NCI-H1092 (cell line): ENCODE data around the gene CD163L1.
"Not testable (repeated sequence)": the region's sequence is repeated elsewhere in the genome, so short reads cannot be mapped to it uniquely, and the experiment has no call there.

Source experiments
- DNase-seq: peaks from one replicate; lab custom pipeline; 2025; lab: John Stamatoyannopoulos, UW

CD163L1 gene

DNA sequence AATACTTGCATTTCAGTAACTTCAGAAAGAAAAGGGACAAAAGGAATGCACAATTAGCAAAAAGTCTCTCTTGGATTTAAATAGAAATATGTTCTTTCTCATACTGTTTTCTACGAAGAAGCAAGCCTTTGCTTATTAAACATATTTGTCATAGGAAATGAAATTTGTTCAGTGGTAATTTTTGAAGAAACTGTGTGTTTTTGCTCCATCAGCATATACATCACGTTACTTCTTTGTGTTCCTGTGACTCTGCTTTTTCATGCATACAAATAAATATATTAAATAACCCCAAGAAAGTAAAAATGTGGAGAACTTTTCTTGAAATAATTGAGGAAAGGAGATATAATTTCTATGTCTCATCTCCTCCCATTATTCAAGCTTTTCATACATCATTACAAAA lies 39.7 kb downstream of the CD163L1 start:
- no peak for DNase-seq

DNA sequence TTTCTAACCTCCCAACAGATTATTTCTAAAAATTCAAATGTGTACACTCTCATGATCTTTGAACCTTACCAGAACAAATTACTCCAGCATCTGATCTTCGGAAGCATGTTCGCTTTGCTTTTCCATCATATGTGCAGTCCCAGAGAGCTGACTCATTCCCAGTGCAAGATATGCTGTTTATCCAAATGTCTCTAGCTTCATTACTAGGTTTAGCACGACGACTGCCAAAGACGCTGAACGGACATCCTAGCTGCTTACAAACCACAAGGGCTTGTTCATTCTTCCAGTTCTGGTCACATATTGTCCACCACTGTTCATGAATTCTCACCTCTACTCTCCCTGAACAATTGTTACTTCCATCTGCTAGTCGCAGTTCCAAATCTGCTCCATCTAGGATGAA lies 40.5 kb downstream of the CD163L1 start:
- DNase-seq = no peak

DNA sequence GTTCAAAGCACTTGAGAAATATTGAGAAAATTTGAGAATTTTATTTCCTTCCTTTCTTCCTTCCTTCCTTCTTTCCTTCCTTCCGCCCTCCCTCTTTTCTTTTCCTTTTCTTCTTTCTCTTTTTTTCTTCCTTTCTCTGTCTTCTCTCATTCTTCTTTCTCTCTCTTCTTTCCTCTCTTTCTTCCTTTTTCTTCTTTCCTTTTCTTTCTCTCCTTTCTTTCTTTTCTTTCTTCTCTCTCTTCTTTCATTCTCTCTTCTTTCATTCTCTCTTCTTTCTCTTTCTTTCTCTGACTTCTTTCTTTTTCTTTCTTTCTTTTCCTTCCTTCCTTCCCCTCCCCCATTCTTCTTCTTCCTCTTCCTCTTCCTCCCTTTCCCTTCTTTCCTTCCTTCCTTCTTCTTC lies 44.9 kb downstream of the CD163L1 start:
- DNase-seq = no peak

DNA sequence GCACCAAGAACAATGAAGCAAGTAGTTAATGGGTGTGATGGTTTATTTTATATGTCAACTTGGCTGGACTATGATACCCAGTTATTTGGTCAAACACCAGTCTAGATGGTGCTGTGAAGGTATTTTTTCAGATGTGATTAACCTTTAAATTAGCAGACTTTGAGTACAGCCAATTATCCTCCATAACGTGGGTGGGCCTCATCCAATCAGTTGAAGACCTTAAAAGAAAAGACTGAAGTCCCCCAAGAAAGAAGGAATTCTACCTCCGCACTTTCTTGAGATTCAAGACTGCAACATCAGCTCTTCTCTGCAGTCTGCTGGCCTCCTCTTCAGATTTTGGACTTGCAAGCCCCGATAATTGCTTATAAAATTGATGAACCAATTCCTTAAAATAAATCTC lies 47.5 kb downstream of the CD163L1 start:
- DNase-seq = no peak

DNA sequence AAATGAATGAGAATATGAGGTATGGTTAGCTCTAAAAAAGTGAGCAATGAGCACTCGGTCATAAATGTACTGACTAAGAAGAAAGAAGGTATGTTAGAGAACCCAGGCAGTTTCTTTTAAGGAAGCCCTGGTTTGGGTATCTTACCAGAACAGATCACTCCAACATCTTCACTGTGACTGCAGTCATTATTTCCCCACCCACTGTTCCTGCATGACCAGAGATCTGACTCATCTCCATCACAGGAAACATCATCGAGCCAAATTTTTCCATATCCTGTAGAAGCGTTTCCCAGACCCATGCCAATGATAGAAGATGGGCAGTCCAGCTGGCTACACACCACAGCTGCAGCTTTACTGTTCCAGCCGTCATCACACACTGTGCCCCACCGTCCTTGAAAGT lies 48.0 kb downstream of the CD163L1 start:
- DNase-seq = no peak

DNA sequence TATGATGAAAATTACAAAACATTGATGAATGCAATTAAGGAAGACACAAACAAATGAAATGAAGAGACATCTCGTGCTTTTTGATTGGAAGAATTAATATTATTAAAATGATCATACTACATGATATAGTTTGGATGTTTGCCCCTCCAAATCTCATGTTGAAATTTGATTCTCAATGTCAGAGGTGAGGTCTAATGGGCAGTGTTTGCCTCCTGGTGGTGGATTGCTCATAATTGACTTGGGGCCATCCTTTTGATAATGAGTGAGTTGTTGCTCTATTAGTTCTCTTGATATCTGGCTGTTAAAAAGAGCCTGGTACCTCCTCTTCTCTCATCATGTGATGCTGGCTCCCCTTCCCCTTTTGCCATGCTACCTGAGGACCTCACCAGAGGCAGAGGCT lies 56.7 kb downstream of the CD163L1 start:
- DNase-seq = no peak

DNA sequence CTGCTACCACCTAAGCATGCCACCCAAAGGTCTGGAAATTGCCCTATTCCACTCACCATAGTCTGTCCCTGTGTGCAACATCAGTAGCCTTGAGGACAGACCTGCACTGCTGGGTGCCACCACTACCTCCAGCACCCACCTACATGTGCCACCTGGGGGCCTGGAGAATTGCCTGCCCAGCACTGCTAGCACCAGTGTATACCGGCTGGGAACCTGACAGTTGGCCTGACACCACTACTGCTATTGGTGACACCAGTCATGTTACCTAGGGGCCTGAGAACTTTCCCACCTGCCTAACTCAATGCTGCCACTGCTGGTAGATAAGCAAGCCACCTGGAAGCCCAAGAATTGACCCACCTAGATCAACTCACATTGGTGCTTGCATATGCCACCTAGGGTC lies 60.8 kb downstream of the CD163L1 start:
- no peak for DNase-seq

DNA sequence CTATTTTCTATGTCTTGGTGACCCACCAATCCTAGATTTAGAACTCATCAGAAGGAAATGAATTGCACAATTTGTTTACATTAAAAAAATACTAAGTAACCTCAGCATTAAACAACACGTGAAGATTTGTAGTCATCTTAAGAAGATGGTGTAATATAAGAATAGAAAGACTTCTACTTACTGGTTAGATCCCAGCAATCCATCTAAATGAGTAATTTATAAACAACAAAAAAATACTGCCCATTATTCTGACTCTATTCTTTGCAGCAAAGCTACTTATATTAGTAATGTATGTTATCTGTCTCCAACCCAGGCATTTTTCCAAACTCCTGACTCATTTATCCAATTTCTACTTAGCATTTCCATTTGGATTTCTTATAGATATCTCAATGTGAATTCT lies 67.8 kb downstream of the CD163L1 start:
- DNase-seq = no peak

DNA sequence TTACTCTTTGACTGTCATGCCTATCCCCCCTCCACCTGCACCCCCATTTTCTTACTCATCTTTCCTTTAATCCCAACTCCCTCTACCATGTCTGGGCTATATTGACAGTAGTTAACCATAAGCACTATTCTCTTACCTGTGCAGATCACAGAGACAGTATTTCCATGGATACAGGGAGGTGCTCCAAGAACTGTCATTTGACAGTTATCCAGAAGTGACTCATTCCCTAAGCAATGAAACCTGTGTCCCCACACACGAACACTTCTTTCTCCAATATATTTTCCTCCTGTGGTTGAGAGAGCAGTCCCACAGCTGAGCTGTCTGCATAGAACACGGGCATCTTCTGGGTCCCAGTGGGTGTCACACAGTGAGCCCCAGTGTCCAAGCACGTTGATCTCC lies 68.8 kb downstream of the CD163L1 start:
- DNase-seq = no peak

DNA sequence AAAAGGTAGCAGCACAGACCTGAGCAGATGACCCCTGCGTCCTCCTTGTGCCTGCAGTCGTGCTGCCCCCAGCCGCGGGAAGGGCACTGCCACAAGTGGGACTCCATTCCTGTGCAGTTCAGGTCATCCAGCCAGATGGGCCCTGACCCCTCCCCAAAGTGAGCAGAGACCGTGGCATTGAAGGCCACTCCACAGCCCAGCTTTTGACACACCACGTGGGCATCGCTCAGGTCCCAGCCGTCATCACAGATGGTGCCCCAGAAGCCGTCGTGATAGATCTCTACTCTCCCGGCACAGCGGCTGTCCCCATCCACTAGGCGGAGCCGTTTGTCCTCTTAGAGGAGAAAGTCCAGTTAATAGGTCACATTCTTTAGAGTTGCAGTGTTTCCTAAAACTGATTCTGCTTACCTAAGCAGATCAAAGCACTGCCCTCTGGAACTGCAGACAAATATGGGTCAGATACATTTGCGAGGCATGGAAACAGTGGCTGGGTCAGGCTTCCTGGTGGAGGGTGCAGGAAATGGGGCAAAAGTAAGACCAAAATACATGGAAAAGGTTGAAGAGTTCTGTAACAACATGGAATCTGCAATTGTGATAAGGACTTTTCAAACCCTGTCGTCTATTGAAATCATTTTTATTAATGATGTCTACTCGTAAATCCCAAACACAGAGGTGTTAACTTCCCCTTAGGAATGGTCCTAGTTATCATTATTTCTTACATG lies 69.4 kb downstream of the CD163L1 start:
- no peak for DNase-seq

DNA sequence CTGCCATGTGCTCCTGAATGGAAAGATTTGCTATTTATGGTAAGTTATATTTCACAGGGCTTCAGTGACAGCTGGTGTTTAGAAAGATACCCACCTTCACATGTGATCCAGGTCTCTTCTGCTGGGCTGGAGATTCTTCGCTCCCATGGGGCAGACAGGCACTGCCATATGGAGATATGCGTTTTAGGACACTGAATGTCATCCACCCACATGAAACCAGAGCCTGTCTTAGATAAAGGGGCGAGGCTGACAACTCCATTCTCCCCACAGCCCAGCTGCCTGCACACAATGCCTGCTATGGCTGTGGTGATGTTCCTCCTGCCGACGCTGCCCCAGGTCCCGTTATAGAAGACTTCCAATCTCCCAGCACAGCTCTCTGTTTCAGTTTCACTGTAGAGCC lies 70.7 kb downstream of the CD163L1 start:
- no peak for DNase-seq

DNA sequence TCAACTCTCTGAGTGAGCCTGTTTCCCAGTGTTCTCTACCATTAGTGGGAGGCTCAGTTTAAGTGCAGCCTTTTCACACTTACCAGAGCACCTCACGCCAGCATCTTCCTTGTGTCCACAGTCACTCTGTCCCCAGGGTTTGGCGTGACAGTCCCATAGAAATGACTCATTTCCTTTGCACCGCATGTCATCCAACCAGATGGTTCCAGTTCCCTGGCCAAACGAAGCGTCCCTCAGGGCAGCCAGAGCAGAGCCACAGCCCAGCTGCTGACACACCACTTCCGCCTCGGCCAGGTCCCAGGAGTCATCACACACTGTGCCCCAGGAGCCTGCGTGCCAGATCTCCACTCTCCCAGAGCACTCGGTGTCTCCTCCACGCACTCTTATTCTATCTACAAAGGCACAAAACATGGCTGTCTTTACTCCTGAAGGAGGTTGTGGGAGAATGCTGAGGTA lies 74.7 kb downstream of the CD163L1 start:
- no peak for DNase-seq

DNA sequence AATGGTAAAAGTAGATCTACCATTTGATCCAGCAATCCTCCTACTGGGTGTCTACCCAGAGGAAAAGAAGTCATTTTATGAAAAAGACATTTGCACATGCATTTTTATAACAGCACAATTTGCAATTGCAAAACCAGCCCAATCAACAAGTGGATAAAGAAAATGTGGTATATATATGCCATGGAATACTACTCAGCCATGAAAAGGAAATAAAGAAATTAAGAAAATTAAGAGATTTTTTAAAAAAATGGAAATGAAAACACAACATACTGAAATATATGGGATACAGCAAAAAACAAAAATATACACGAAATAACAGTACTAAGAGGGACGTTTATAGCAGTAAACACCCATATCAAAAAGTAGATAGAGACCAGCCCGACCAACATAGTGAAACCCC lies 81.2 kb downstream of the CD163L1 start:
- DNase-seq = no peak

DNA sequence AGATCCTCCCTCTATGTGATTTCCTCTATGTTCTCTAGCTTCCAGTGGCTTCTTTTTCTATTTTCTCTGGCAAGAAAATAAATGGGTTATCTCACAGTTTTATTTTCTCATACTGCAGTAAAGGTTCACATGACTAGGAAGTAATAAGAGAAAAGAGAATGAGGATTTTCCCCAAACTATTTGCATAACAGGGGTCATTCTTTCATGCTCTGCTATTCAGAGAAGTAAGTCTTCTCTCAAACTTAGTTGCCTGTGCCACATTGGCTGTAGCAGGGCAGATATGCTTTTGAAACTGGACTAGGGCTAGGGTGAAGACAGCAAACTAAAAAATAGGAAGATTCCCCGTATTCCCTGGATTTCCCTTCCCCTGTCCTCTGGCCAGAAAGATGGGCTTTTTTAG lies 82.7 kb downstream of the CD163L1 start:
- DNase-seq = no peak

DNA sequence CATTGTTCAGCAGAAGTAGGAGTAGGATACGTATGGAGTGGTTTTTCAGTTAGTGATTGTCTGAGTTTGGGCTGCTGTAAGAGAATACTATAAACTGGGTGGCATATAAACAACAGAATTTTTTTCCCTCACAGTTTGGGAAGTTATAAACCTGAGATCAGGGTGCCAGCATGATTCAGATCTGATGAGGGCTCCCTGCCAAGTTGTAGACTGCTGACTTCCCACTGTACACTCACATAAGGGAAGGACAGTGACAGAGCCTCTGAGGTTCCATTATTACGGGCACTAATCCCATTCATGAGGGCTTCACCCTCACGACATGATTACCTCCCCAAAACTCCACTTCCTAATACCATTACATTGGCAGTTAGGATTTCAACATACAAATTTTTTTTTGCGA lies 89.4 kb downstream of the CD163L1 start:
- DNase-seq = no peak

DNA sequence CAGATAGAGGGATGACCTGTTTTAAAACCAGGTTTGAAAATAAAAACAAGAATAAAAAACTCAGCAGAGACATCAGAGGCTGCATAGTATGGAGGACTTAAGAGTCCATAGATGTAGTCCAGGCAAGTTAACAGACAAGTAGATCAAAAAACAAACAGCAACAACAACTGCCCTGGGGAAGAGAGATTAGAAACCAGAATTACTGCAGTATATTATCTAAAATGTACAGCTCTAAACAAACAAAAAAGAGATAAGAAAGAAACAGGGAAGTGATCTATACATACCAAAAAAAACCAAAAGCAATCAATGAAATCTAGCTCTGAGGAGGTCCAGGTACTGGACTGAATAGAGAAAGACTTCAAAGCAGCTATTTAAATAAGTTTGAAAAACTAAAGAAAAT lies 91.3 kb downstream of the CD163L1 start:
- DNase-seq = no peak

DNA sequence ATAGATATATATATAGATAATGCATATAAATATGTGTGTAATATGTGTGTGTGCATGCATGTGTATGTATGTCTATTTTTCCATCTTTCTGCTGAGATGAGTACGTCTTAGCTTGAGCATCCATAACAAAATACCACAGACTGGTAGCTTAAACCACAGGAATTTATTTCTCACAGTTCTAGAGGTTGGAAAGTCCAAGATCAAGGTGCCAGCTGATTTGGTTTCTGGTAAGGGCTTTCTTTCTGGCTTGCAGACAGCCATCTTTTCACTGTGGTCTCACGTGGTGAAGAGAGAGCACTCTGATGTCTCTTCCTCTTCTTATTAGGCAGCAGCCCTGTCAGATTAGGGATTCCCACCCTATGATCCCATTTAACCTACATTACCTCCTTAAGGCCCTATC lies 92.8 kb downstream of the CD163L1 start:
- no peak for DNase-seq

DNA sequence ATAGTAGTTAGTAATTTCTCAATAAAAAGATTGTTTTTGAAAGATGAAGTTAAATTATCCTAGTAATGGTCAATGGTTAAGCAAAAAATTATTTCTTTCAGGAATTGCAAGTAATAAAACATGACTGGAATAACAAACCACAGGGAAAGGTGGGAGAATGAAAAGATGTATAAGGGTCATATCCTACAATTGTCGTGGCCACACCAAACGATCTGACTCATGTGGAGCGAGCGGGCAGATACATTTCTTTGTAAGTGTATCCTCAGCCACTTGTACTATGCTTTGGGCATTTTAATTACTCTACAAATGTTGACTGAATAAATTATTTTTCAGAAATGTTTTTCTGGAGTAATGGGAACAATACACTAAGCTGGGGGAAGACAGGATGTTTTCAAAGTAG lies 94.5 kb downstream of the CD163L1 start:
- DNase-seq = no peak

DNA sequence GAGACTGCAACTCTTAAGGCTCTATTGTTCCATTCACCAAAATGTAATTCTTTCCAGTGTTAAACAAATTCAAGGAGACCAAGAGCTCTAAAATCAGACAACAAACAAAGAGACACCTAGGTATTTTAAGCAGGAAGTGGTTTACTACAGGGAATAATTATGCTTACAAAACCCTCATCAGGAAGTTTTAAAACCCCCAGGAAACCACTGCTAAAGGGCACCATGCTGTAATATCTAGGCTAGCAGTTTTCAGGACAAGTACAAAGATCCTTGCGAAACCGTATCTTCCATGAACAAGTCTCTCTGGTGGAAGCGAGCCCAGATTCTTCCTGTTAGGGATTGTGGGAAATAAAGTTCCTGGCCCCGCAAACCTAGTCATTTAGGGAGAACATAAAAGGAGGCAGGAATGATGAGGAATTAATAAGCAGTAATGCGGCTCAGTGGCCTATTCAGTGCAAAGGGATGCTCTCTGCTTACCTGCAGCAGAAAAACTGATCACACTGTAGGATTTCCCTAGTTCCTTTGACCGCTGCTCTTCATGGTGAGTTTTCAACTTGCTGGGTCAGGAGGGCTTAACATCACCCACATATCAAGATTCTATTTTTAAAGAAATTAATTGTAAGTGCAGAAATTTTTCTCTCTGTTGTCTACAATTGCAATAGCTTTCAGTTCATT lies 97.3 kb downstream of the CD163L1 start:
- no peak for DNase-seq

DNA sequence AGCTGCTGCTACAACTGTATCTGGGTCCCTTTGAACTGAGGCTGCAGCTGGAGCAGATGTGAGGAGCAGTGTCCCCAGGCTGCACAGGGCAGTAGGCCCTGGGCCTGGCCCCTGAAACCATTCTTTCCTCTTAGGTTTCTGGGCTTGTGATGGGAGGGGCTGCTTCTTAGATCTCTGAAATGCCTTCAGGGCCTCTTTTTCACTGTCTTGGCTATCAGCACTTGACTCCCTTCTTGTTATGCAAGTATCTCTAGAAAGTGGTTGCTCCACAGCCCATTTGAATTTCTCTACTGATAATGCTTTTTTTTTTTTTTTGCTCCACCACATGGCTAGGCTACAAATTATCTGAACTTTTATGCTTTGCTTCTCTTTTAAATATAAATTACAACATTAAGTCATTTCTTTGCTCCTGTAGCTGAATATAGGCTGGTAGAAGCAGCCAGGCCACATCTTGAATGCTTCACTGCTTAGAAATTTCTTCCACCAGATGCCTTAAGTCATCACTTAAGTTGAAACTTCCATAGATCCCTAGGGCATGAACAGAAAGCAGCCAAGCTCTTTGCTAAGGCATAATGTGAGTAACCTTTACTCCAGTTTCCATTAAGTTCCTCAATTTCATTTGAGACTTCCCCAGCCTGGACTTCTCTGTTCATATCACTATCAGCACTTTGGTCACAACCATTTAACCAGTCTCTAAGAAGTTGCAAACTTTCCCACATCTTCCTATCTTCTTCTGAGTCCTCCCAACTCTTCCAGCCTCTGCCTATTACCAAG lies 98.9 kb downstream of the CD163L1 start:
- DNase-seq = no peak

DNA sequence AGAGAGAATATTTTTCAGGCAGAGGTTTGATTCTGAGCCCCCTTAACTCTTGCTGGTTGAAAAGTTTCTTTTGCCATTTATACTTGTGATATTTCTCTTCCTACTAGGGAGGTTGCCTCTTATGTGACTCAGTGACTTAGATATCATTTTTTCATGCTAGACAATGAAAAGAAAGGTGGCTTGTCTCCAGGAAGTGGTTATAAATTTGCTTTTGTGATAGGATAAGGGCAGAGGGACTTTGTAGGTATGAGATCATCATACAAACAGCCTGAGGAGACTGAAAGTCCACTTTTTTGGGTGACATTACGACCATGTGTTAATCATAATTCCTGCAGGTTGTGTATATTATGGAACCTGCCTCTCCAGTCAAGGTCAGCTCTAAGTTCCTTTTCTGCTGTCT lies 104.3 kb downstream of the CD163L1 start:
- DNase-seq = no peak

DNA sequence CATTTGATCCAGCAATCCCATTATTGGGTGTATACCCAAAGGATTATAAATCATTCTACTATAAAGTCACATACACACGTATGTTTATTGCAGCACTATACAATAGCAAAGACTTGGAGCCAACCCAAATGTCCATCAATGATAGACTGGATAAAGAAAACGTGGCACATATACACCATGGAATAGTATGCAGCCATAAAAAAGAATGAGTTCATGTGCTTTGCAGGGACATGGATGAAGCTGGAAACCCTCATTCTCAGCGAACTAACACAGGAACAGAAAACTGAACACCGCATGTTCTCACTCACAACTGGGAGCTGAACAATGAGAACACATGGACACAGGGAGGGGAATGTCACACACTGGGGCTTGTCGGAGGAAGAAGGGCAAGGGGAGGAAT lies 106.2 kb downstream of the CD163L1 start:
- not testable (repeated sequence) for DNase-seq

DNA sequence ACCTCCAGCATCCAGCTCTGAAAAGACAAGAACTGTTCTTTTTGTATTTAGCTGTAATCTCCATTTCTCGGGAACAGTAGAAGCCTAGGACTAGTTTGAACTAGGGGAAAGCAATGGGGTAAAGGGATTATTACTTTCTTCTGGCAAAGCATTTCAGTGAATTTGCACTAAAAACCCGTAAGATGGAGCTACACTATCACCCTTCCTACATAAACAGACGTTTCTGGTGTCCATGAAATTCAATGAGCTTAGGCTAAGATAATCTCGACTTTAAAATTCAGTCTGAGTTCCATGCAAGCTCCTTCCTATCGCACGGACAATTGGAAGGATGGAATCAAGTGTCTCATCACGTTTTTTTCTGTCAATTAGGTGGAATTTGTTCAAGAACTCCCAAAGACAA lies 116.0 kb downstream of the CD163L1 start:
- no peak for DNase-seq
